GM18907 (cell line): Measurements from ENCODE around the gene USE1.
A peak's percentile ranks its signal among the peaks of the same experiment; 100 is the strongest.
"Not testable (repeated sequence)": the region's sequence is repeated elsewhere in the genome, so short reads cannot be mapped to it uniquely, and the experiment has no call there.

Experiments used
- ATAC-seq: cut with Tn5 transposase; IDR thresholded peaks from one replicate; pipeline ENCODE4 v1.9.1; 2021; ENCODE audit warnings: mild to moderate bottlenecking, moderate library complexity; ENCODE audit not compliant: unreplicated experiment

USE1 gene, protein sequence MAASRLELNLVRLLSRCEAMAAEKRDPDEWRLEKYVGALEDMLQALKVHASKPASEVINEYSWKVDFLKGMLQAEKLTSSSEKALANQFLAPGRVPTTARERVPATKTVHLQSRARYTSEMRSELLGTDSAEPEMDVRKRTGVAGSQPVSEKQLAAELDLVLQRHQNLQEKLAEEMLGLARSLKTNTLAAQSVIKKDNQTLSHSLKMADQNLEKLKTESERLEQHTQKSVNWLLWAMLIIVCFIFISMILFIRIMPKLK

GRCh38 chr19:17215127-17215971, at the start of gene USE1:
USE1 (plus strand) TSS chr19:17215357; CDS start chr19:17215406, 49 bp downstream.
- peak; percentile 69 for ATAC-seq

- ATAC-seq = no peak
Measured at GRCh38 chr19:17165715-17166114, 49.4 kb upstream of the USE1 start.

DNA sequence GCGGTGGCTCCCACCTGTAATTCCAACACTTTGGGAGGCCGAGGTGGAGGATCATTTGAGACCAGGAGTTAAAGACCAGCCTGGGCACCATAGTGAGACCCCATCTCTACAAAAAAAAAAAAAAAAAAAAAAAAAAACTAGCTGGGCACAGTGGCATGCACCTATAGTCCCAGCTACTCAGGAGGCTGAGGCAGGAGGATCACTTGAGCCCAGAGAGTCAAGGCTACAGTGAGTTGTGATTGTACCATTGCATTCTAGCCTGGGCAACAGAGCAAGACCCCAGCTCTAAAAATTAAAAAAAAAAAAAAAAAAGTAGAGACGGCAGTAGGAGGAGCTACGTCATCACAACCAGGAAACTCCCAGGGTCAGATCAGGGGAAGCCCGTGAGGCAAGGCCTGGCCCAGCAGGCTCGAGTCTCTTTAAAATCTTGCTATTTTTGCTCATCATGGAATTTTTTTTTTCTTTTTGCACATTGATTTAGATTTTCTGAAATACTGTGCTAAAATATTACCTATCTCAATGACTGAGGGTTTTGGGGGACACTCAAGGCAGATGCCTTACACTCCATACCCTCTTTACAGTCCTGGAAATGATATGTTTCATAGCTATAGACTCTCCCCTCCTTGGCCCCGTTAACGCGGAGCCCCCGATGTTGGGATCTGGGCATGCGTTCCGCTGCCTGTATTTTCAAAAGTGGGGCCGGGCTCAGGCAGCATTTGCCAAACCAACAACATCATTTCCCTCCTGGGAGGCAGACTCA, 44.4 kb upstream of the USE1 start:
- no peak for ATAC-seq

- no peak for ATAC-seq
Measured at GRCh38 chr19:17171874-17172273, 43.3 kb upstream of the USE1 start.

DNA sequence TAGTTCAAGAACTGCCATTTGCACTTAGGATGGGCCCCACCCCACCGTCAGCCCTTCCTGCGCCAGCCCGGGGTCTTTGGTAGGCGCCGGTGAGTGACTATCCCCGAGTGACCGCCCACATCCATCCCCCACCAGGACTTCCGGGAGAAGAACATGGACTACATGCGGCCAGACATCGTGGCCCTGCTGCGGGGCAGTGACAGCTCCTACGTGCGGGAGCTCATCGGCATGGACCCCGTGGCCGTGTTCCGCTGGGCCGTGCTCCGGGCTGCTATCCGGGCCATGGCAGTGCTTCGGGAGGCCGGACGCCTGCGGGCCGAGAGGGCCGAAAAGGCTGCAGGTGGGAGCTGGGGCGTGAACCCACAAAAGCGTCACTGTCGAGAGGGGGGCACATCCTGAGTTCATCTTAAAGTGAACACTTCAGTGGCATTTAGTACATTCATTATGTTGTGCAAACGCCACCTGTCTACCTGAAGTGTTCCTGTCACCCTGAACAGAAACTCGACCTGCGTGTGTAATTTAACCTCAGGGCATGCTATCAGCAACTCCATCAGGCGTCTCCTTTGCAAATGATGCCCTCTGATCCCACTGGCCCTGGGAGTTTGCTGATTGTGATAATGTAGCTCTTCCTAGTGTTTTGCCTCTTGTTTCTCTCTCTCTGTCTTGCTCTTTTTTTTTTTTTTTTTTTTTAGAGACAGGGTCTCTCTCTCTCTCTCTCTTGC, 42.4 kb upstream of the USE1 start:
- ATAC-seq = no peak

- ATAC-seq = no peak
Measured at GRCh38 chr19:17178291-17178690, 36.9 kb upstream of the USE1 start.

- no peak for ATAC-seq
Measured at GRCh38 chr19:17180997-17181702, 34.0 kb upstream of the USE1 start.

DNA sequence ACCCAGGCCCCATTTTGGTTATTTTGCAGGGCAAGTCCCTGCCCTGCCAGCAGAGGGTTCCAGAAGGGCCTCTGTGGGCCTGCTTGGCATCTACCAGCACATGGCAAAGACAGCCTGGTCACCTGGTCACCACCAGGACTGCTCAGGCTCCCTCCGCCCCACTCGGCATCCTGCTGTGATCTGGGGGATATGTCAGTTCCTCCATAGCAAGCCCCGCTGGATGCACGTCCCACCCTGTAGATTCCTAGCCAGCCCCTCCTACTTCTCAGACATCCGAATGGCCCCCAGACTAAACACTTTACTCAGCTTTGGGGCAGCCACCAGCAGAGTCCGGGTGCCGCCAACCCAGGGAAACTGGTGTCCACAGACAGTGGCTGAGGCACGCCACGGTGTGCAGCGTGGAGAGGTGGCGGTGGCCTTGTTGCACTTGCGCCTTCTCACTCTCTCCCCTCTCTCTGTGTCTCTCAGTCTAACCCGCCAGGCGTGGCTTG, 31.8 kb upstream of the USE1 start:
- ATAC-seq = no peak

GRCh38 chr19:17183858-17184321, 31.3 kb upstream of the USE1 start:
- ATAC-seq = no peak

DNA sequence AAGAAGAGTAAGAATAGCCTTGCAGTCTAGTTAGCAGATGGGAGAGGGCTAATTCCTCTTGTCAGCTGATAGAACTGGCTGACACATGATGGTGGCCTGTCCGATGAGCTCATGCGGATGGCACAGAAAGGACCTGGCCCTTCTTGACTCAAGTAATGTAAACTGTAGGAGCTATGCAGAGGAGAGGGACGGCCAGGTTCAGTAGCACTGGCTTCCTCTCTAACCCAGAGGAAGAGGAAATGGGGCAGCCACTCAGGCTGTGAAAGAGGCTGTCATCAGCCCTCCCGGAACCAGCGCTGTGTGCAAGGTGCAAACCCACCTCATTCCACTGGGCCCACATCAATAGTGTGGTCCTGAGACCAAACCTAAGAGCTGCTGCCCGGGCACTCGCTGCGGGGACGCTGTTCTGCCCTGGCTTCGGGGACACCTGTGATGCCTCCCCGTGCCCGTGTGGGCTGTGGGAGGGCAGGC, 30.8 kb upstream of the USE1 start:
- no peak for ATAC-seq

DNA sequence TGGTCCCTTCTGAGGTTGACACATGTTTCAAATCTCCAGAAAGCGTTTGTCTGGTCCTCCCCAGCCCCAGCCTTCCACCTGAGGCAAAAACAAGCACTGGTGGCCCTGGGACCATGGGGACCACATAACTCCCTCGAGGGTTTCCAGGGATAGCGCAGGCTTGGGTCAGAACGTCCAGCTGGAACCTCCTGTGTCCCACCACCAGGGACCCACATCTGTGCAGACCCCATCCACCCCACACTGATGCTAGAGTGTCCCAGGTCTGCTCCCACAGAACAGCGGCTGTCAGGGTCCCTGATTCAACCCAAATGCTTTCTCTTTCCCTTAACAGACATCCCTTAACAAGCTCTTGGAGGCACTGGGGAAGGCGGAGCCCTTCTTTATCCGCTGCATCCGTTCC, 29.6 kb upstream of the USE1 start:
- ATAC-seq = no peak

- ATAC-seq = not testable (repeated sequence)
Measured at GRCh38 chr19:17191736-17192135, 23.4 kb upstream of the USE1 start.

DNA sequence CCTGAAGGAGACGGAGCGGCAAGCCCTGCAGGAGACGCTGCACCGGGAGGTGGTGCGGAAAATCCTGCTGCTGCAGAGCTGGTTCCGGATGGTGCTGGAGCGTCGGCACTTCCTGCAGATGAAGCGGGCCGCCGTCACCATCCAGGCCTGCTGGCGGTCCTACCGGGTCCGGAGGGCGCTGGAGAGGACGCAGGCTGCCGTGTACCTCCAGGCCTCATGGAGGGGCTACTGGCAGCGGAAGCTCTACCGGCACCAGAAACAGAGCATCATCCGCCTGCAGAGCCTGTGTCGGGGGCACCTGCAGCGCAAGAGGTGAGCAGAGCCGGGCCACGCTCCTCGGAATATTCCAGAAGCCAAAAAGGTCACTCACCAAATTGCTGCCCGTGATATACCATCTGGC, 22.4 kb upstream of the USE1 start:
- no peak for ATAC-seq

DNA sequence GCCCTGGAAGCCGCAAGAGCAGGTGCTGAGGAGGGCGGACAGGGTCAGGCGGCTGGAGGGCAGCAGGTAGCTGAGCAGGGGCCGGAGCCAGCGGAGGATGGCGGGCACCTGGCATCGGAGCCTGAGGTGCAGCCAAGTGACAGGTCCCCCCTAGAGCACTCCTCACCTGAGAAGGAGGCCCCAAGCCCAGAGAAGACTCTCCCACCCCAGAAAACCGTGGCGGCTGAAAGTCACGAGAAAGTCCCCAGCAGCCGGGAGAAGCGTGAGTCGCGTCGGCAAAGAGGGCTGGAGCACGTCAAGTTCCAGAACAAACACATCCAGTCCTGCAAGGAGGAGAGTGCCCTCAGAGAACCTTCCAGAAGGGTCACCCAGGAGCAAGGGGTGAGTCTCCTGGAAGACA, 20.5 kb upstream of the USE1 start:
- no peak for ATAC-seq

- no peak for ATAC-seq
Measured at GRCh38 chr19:17195106-17195505, 20.1 kb upstream of the USE1 start.

DNA sequence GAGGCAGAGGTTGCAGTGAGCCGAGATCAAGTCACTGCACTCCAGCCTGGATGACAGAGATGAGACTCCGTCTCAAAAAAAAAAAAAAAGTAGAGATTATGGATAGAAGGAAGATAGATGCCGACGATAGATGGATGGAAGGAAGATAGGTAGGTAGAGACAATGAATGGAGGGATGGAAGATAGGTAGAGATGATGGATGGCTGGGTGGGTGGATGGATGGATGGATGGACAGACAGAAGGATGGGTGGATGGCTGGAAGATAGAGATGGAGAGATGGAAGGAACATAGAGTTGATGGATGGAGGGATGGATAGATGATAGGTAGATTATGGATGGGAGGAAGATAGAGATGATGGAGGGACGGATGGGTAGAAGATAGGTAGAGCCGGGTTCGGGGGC, 18.5 kb upstream of the USE1 start:
- ATAC-seq = no peak

DNA sequence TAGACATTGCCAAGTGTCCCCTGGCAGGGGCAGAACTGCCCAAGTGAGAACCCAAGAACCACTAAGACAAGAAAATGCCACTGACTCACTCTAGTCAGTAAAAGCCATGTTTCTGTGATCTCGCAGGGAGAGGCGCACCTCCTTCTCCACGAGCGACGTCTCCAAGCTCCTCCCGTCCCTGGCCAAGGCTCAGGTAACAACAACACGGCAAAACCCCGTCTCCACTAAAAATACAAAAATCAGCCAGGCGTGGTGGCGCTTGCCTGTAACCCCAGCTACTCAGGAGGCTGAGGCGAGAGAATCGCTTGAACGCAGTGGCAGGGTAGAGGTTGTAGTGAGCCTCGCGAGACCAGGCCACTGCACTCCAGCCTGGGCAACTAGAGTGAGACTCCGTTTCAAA, 17.5 kb upstream of the USE1 start:
- ATAC-seq = no peak

GRCh38 chr19:17200408-17201079, 14.6 kb upstream of the USE1 start:
- no peak for ATAC-seq

DNA sequence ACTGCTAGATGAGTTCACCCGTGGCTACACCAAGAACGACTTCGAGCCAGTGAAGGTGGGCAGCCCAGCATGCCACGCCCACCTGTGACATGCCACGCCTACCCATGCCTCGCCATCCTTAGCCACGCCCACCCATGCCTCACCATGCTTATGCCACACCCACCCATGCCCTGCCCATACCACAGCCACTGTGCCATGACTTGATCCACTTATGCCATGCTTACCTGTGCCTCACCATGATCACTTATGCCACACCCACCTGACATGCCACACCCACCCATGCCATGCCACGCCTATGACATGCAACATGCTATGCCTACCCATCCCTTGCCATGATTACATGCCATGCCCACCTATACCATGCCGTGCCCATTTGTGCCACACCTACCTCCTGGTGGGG, 12.9 kb upstream of the USE1 start:
- ATAC-seq = no peak
